PC-9 (cell line): ENCODE measurements around the gene RFC2. TPM values are rescaled to one million over a fixed set of nuclear protein-coding genes. Genes with fewer than 3 reads are reported as not detected.
A peak's percentile ranks its signal among the peaks of the same experiment; 100 is the strongest.
"Not testable (repeated sequence)": the region's sequence is repeated elsewhere in the genome, so short reads cannot be mapped to it uniquely, and the experiment has no call there.

Source experiments
- BruUV-seq: library from RNA; stranded (reverse); fragments of 400-500 nt; replicated peaks from 2 replicates; lab custom pipeline; 2021; lab: Mats Ljungman, UMichigan
- CTCF ChIA-PET: fragments of 300-600 bp; sonication (Branson Sonifier 250); formaldehyde crosslinking; loops from one replicate; lab custom pipeline; 2022; ENCODE audit warnings: antibody characterized with exemption; lab: Charles Lee
- POLR2A ChIA-PET: fragments of 300-600 bp; sonication (Branson Sonifier 250); formaldehyde crosslinking; loops from one replicate; lab custom pipeline; 2022; ENCODE audit warnings: antibody characterized with exemption; ENCODE audit not compliant: unreplicated experiment; lab: Charles Lee
- DNase-seq, 2 experiments: peaks; one replicate each; pipeline versions ENCODE4 v3.0.0 to v3.0.0-alpha.2; 2015 to 2022; ENCODE audit warnings: mixed read lengths in 1 of 2
- H2AFZ ChIP-seq: fragments of 200-600 bp; sonication (generic); 2 replicates; pipeline ENCODE4 v1.8.1; 2017; ENCODE audit warnings: antibody characterized with exemption
- H3F3A ChIP-seq: fragments of 200-600 bp; sonication (generic); 2 replicates; pipeline ENCODE4 v1.8.1; 2017; ENCODE audit warnings: antibody characterized with exemption, mild to moderate bottlenecking, low read depth; ENCODE audit not compliant: insufficient read depth
- H3K27ac ChIP-seq: fragments of 200-600 bp; sonication (generic); 2 replicates; pipeline ENCODE4 v1.6.1; 2016; ENCODE audit warnings: mixed run types
- H3K27me3 ChIP-seq: fragments of 200-600 bp; sonication (generic); 2 replicates; pipeline ENCODE4 v1.6.1; 2016; ENCODE audit warnings: low read depth, mixed run types; ENCODE audit not compliant: insufficient read depth
- H3K36me3 ChIP-seq: fragments of 200-600 bp; sonication (generic); 2 replicates; pipeline ENCODE4 v1.6.1; 2016; ENCODE audit warnings: low read depth, mixed run types
- H3K4me1 ChIP-seq: fragments of 200-600 bp; sonication (generic); replicated peaks from 2 replicates; pipeline ENCODE4 v1.6.1; 2016; ENCODE audit warnings: mixed run types; ENCODE audit not compliant: insufficient read depth
- H3K4me2 ChIP-seq: fragments of 200-600 bp; sonication (generic); 2 replicates; pipeline ENCODE4 v1.6.1; 2017; ENCODE audit warnings: mixed run types
- H3K4me3 ChIP-seq: fragments of 200-600 bp; sonication (generic); 2 replicates; pipeline ENCODE4 v1.6.1; 2016; ENCODE audit warnings: mixed run types
- H3K79me2 ChIP-seq: fragments of 200-600 bp; sonication (generic); 2 replicates; pipeline ENCODE4 v1.6.1; 2017; ENCODE audit warnings: low read depth, mixed run types
- H3K9me2 ChIP-seq: fragments of 200-600 bp; sonication (generic); 2 replicates; pipeline ENCODE4 v1.8.1; 2017; ENCODE audit warnings: mild to moderate bottlenecking; ENCODE audit not compliant: insufficient read depth
- H3K9me3 ChIP-seq: fragments of 200-600 bp; sonication (generic); 2 replicates; pipeline ENCODE4 v1.8.1; 2016; ENCODE audit warnings: low read depth; ENCODE audit not compliant: insufficient read depth
- H4K20me1 ChIP-seq: fragments of 200-600 bp; sonication (generic); 2 replicates; pipeline ENCODE4 v1.8.1; 2017; ENCODE audit not compliant: insufficient read depth
- CTCF ChIP-seq: fragments of 200-600 bp; sonication (generic); conservative IDR thresholded peaks from 2 replicates; pipeline ENCODE4 v1.6.1; 2017; ENCODE audit warnings: mixed run types, antibody characterized with exemption, mild to moderate bottlenecking, moderate library complexity
- EZH2 ChIP-seq: fragments of 200-600 bp; sonication (generic); IDR thresholded peaks from 2 replicates; pipeline ENCODE4 v1.8.0; 2017; ENCODE audit warnings: antibody characterized with exemption, low read depth
- intact Hi-C: fragments of 100-400 bp; cut with micrococcal nuclease; formaldehyde crosslinking; loops from one replicate; pipeline ENCODE4 v1.10.0; 2022; ENCODE audit not compliant: unreplicated experiment
- total RNA-seq: library from RNA; stranded (reverse); gene quantifications from 2 replicates; pipeline ENCODE4 v1.2.3, GENCODE V29; 2021

The RFC2 gene
- total RNA-seq, 1 experiment from 2014 or later = 75.7 TPM

- no peak overlapping the region for H3K4me3 ChIP-seq
- H3K27ac ChIP-seq = no peak overlapping the region
- H3K4me2 ChIP-seq = no peak overlapping the region
- H3K9me3 ChIP-seq = no peaks in the 10 kb centered on the region
- peaks cover 14% of the 10 kb centered on the region for H3K36me3 ChIP-seq
- H4K20me1 ChIP-seq = peaks cover 14% of the 10 kb centered on the region
- H3K4me1 ChIP-seq = peaks cover 8% of the 10 kb centered on the region; the same call in 1 of the 2 replicates
- TF ChIP-seq EZH2 (no peak), CTCF (no peak)
- ChIA-PET POLR2A (interaction anchor here (0.6 kb wide), 1 partner anchor 113 kb away, joined by 5 read pairs; no protein-coding TSS in a partner anchor), CTCF (interaction anchor here (1.0 kb wide), 1 partner anchor 130 kb away, joined by 11 read pairs; no protein-coding TSS in a partner anchor)
- H3K9me2 ChIP-seq = no peaks in the 10 kb centered on the region
- intact Hi-C loops = no loop called here
- H3F3A ChIP-seq = peaks cover 43% of the 10 kb centered on the region
- H2AFZ ChIP-seq = no peak overlapping the region
- no peaks in the 10 kb centered on the region; the same call in 1 of the 2 replicates for H3K79me2 ChIP-seq
- no TSS peak for BruUV-seq
- DNase-seq = no peak
- no peaks in the 10 kb centered on the region for H3K27me3 ChIP-seq
Measured at GRCh38 chr7:74197449-74198124, 56.6 kb downstream of the RFC2 start.

- H3K36me3 ChIP-seq = peaks cover 14% of the 10 kb centered on the region
- H3K79me2 ChIP-seq, H3K4me2 ChIP-seq, DNase-seq, H3K27me3 ChIP-seq, H3K4me1 ChIP-seq, intact Hi-C loops, POLR2A ChIA-PET, H3K9me3 ChIP-seq, H2AFZ ChIP-seq, H3K9me2 ChIP-seq, CTCF ChIA-PET, H3K27ac ChIP-seq, H3K4me3 ChIP-seq: not testable (repeated sequence)
- peaks cover 16% of the 10 kb centered on the region for H4K20me1 ChIP-seq
- H3F3A ChIP-seq = peaks cover 43% of the 10 kb centered on the region
- BruUV-seq = TSS peak; percentile 16
Measured at GRCh38 chr7:74195968-74196654, 58.1 kb downstream of the RFC2 start.

- H3K27ac ChIP-seq, BruUV-seq, H3K4me3 ChIP-seq, H3K4me2 ChIP-seq, H3K9me2 ChIP-seq, intact Hi-C loops, H2AFZ ChIP-seq, H3K27me3 ChIP-seq, H3K9me3 ChIP-seq, H3K4me1 ChIP-seq, DNase-seq: not testable (repeated sequence)
- Histone ChIP-seq H3K79me2 (peaks cover 16% of the 10 kb centered on the region), H4K20me1 (peaks cover 20% of the 10 kb centered on the region), H3K36me3 (peaks cover 14% of the 10 kb centered on the region), H3F3A (peaks cover 47% of the 10 kb centered on the region)
- CTCF ChIA-PET = interaction anchor here (0.7 kb wide), 1 partner anchor 163 kb away, joined by 4 read pairs; no protein-coding TSS in a partner anchor
- POLR2A ChIA-PET = interaction anchor here (0.6 kb wide), 1 partner anchor 28 kb away, joined by 5 read pairs; no protein-coding TSS in a partner anchor
Measured at GRCh38 chr7:74195139-74195860, 58.9 kb downstream of the RFC2 start.
